ENCODE data around the gene MOB3C.
"Not testable (repeated sequence)": the region's sequence is repeated elsewhere in the genome, so short reads cannot be mapped to it uniquely, and the experiment has no call there.

Gene MOB3C

DNA sequence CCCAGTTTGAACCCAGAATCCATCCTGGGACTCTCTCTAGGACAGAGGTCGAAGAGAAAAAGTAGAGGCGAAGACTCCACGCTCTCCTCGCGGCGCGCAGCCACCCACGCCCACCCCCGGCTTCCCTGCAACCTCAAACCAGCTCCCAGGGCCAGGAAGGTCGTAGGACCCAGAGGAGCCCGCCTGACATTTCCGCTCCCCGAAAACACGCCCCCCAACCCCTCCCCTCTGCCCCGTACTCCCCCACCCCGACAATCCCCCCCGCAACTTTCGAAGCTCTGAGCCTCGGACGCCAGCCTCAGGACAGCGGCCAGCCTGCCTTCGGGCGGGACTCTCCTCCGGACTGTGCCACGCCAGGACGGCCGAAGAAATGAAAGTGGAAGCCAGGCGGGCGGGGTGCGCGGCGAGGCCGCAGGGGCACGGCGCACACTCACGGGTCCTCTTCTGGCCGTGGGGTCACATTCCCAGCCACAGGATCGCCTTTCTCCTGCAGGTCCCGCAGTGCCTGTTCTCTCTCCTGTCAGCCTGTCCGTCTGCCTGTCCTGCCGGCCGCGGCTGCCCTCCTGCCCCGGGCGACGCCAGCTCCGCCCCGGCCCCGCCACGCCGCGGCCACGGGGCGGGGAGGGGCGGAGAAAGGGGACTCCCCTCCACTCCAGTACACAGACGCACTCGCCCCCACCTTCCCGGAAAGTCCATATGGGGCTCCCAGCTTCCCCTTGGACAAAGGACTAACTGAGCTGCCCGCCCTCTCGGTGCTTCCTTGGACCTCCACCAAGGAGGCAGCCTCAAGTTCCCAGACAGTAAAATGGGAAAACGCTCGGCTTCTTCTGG is at the start of gene MOB3C:
MOB3C (minus strand) TSS at position 535 of the 831 bp plus-strand sequence. CDS start 3,490 bp downstream, outside the sequence.
- DNase-seq = peak; percentile 74

GRCh38 chr1:46665983-46666382 is 49.4 kb upstream of the MOB3C start:
- no peak for DNase-seq

GRCh38 chr1:46662919-46663318 is 46.3 kb upstream of the MOB3C start:
- not testable (repeated sequence) for DNase-seq

DNA sequence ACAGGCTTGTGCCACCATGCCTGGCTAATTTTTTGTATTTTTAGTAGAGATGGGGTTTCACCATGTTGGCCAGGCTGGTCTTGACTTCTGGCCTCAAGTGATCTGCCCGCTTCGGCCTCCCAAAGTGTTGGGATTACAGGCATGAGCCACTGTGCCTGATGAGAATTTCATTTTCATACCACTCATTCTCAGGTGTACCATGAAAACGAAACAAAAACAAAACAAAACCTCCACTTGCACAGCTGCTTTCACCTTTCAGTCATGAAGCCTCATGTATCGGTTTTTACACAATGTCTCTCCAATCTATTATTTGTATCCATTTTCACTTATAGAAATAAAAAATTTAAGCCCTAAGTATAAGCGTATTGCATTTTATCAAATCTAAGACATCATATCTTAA is 43.5 kb upstream of the MOB3C start:
- not testable (repeated sequence) for DNase-seq

DNA sequence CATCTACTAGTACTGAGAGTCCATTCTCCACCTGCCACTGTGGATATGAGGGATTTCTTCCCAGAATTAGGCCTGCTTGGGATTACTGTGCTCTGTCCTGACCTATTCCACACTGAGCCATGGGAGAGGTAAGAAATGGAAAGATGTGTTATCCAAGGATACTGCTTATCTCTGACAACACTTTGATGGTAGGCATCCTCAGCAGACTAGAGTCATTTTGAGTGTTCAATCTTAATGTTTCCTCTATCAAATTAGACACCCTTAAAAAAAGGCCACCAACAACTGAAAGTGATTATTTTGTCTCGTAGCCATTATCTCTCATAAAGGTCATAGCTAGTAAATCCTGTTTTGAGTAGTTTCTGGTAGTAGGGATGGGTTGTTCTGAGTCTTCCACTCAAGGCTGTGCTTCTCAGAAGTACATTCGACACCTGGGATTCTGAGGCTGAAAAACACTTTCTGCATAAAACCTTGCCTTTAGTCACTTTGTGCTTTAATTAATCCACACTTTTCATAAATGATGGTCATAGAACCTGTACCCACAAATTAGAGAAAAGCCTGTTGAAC is 42.8 kb upstream of the MOB3C start:
- no peak for DNase-seq

DNA sequence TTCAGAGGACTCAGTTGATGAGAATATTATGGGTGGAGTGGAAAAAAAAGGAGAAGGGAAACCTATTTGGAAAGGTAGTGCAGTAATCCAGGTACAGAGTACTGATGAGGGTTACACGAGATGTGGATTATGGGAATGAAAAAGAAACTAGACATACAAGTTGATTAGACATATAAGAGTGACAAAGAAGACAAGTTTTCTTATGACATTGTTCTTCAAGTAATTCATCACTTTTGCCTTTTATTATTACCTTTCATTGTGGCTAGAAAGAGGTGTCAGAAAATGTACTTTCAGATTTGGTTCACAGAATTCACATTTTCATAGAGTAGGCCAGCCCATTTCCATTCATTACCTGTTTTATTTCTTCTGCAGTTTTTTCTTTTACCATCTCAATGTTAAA is 41.2 kb upstream of the MOB3C start:
- no peak for DNase-seq

DNA sequence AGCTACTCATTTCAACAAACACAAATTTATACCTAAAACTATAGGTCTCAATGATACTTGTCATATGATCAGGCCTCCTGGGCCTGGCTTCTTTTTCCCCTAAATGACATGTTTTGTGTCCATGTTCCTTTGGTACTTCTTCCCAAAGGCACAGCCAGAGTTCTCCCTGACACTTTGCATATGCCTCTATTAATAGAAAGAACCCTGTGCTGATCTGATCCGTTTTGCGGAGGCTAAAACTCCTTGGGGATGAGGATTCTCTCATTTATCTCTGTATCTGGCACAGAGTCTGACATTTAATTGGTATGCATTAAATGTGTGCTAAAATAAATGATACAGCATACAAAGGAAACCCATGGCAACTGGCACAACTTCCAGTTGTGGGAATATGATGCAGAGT is 40.0 kb upstream of the MOB3C start:
- no peak for DNase-seq

DNA sequence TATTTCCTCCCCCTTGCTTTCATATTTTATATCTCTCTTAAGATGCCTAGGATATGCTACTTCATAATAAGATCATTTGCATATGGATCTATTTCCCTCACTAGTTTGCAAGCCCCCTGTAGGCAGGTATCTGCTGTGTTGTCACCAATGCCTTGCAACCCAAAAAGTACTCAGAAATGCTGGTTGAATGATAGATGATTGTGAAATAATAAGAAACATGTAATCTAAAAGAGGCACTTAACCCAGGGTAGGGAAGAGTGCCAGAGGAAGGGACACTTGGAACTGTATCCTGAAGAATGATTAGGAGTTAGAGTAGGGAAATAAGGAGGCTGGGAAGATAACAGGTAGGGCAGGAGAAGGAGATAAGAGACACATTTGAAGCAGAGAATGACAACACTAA is 39.2 kb upstream of the MOB3C start:
- no peak for DNase-seq

DNA sequence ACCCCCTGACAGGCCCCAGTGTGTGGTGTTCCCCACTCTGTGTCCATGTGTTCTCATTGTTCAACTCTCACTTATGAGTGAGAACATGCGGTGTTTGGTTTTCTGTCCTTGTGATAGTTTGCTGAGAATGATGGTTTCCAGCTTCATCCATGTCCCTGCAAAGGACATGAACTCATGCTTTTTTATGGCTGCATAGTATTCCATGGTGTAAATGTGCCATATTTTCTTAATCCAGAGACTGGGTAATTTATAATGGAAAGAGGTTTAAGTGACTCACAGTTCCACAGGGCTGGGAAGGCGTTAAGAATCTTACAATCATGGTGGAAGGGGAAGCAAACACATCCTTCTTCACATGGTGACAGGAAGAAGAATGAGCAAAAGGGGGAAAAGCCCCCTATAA is 38.1 kb upstream of the MOB3C start:
- not testable (repeated sequence) for DNase-seq

- DNase-seq = no peak
These were observed 37.4 kb upstream of the MOB3C start for GRCh38 chr1:46654012-46654411.

- DNase-seq = peak; percentile 8
These were observed 36.9 kb upstream of the MOB3C start for GRCh38 chr1:46653405-46653958.

GRCh38 chr1:46652321-46653100 is 35.9 kb upstream of the MOB3C start:
- no peak for DNase-seq

GRCh38 chr1:46651152-46651551 is 34.5 kb upstream of the MOB3C start:
- not testable (repeated sequence) for DNase-seq

DNA sequence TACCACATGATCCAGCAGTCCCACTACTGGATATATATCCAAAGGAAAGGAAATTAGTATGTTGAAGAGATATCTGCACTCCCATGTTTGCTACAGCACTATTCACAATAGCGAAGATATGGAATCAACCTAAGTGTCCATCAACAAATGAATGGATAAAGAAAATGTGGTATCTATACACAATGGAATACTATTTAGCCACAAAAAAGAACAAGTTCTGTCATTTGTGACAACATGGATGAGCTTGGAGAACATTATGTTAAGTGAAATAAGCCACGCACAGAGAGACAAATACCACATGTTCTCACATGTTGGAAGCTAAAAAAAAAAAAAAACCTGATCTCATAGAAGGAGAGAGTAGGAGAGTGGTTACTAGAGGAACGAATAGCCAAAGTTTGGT is 33.9 kb upstream of the MOB3C start:
- DNase-seq = no peak

DNA sequence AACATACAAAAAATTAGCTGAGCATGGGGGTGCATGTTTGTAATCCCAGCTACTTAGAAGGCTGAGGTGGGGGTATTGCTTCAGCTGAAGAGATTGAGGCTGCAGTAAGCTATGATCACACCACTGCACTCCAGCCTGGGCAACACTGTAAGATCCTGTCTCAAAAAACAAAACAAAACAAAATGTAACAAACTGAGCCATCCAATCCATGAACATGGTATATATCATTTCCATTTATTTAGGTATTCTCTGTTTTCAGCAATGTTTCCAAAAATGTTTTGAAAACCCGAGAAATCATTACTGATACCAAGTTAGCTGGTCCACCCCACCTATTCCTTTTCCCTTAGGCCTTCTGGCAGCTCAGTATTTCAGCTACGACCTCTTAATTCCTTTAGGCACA is 33.2 kb upstream of the MOB3C start:
- DNase-seq = no peak

DNA sequence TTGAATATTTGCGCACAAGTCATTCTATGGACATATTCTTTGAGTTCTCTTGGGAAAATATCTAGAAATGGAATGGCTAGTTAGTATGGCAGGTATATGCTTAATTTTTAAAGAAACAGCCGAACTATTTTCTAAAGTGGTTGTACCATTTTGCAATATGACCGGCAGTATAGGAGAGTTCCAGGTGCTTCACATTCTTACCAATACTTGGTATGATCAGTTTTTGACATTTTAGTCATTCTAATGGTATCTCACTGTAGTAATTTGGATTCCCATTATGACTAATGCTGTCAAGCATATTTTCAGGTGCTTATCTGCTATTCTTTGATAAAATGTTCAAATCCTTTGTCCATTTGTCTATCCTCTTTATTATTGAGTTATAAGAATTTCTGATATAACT is 31.0 kb upstream of the MOB3C start:
- no peak for DNase-seq

- DNase-seq = peak; percentile 22
These were observed 30.2 kb upstream of the MOB3C start for GRCh38 chr1:46646844-46647243.

DNA sequence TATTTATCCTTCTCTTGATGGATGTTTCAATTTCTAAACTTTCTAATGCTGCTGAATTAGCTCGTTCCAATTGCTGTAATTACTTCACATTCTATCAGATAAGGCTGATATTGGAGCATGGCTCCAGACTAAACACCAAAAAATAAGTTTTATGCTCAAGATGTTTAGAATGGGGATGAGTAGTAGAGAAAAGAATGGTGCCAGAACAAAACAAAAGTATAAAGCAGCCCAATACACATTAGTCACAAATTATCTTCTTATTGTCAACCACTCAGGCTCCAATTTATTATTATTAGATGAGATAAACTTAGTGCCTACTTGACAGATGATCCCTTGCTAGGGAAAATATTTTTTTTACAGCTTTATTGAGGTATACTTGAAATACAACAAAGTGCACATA is 29.7 kb upstream of the MOB3C start:
- DNase-seq = no peak

DNA sequence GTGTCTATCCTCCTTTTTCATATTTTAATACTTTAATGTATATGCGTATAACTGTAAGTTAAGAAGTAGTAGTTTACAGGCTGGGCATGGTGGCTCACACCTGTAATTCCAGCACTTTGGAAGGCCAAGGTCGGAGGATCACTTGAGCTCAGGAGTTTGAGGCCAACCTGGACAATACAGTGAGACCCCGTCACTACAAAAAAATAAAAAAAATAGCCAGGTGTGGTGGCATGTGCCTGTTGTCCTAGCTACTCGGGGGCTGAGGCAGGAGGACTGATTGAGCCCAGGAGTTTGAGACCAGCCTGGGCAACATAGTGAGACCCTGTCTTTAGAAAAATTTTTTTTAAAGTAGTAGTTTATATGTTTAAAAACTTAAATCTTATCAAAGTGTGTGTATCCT is 29.2 kb upstream of the MOB3C start:
- no peak for DNase-seq

DNA sequence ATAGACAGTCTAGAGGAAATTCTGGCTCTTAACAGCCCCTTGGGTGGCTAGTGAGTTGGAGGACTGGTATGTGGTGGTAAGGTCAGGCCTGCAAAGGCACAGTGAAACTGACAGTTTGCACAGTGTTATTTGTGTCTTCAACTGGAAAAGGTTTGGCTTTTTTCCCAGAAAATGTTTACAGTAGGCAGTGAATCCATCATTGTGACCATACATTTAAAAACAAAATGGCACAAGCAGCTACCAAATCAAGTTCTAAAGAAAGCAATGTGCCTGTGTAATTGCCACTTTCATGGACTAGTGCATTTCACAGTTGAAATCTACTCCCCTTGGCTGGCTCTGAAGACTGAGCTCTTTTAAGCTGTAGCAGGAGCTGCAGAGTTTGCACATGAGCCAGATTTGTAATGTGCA is 26.8 kb upstream of the MOB3C start:
- DNase-seq = peak; percentile 85

GRCh38 chr1:46642115-46642680 is 25.6 kb upstream of the MOB3C start:
- no peak for DNase-seq

DNA sequence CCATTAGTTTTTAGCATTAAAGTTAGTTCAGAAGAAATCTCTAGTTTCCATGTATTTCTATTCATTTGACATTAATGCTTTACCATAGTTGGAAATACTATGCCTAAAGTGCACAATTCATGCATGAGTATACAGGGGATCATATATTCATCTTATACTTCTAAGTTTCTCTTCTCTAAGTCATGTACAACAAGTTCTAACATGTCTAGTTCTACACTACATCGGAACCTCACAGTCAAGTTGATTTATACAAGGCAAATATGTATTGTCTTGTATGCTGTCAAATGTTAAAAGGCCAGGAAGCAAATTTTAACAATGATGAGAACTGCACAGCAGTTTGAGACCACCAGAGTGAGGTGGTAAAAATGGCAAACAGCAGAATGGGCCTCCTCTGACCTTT is 22.9 kb upstream of the MOB3C start:
- no peak for DNase-seq

DNA sequence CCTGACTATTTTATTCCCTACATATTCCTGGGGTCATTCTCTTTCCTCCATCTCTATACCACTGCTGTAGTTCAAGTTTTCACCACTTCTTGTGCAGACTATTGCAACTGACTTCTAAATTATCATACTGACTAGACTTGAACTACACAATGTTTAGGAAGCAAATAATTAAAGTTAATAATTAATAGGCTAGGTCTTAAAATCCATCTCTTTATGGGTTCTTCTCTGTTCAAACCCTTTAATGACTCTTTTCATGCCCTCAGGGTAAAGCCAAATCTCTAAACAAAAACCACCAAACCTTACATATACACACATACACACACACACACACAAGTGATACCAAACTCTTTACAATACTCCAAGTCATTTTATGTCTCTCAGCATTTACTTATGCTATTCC is 22.3 kb upstream of the MOB3C start:
- no peak for DNase-seq
